Measurements from ENCODE around the gene ARHGEF10L.
"Not testable (repeated sequence)": the region's sequence is repeated elsewhere in the genome, so short reads cannot be mapped to it uniquely, and the experiment has no call there.

The ARHGEF10L gene

DNA sequence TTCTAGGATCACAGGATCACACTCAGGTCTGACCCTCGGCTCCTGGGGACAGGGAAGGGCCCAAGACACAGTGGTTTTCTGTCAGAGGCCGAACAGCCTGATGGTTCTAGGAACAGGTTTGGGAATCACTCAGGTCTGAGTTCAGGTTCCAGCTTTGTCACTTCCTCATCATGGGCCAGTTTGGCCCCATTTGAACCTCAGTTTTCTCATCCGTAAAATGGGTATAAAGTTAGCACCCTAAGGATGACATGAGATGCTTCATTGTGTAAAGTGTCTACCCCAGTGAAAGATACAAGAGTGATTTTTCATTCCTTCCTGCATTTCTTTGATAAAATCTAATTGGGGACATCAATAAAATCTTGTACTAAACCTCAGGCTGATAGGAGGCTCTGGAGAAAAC is 204.4 kb downstream of the ARHGEF10L start:
- Histone ChIP-seq H2AFZ (ENCODE audit: low read depth, low read length) (no peak overlapping the region), H3K79me2 (ENCODE audit: insufficient read depth, low read length) (no peaks in the 10 kb centered on the region), H3K36me3 (ENCODE audit: insufficient read depth, low read length) (no peaks in the 10 kb centered on the region), H3K4me3 (ENCODE audit: low read depth in 1 of 2, low read length in 2 of 2) (no peak overlapping the region), H3K4me1 (ENCODE audit: insufficient read depth, low read length) (no peaks in the 10 kb centered on the region), H3K9ac (ENCODE audit: low read depth, low read length) (no peak overlapping the region), H3K27me3 (ENCODE audit: insufficient read depth, low read length, poor library complexity) (peaks cover 10% of the 10 kb centered on the region), H3K27ac (ENCODE audit: low read length) (no peak overlapping the region), H3K4me2 (ENCODE audit: insufficient read depth, low read length) (no peak overlapping the region), H3K9me3 (ENCODE audit: insufficient read depth, low read length, severe bottlenecking) (no peaks in the 10 kb centered on the region), H4K20me1 (ENCODE audit: insufficient read depth, low read length) (no peaks in the 10 kb centered on the region)
- no peak for DNase-seq
- TF ChIP-seq, protein P1, sequence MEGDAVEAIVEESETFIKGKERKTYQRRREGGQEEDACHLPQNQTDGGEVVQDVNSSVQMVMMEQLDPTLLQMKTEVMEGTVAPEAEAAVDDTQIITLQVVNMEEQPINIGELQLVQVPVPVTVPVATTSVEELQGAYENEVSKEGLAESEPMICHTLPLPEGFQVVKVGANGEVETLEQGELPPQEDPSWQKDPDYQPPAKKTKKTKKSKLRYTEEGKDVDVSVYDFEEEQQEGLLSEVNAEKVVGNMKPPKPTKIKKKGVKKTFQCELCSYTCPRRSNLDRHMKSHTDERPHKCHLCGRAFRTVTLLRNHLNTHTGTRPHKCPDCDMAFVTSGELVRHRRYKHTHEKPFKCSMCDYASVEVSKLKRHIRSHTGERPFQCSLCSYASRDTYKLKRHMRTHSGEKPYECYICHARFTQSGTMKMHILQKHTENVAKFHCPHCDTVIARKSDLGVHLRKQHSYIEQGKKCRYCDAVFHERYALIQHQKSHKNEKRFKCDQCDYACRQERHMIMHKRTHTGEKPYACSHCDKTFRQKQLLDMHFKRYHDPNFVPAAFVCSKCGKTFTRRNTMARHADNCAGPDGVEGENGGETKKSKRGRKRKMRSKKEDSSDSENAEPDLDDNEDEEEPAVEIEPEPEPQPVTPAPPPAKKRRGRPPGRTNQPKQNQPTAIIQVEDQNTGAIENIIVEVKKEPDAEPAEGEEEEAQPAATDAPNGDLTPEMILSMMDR (IDR thresholded peaks at IDR 0.05; ENCODE audit: borderline replicate concordance, extremely low read depth, low read length, poor library complexity, severe bottlenecking): no peak
- TF ChIP-seq EZH2 (IDR thresholded peaks at IDR 0.05; ENCODE audit: borderline replicate concordance, low read depth, low read length, severe bottlenecking): no peak
- no peak for ATAC-seq (ENCODE audit: insufficient read depth, low read depth)

DNA sequence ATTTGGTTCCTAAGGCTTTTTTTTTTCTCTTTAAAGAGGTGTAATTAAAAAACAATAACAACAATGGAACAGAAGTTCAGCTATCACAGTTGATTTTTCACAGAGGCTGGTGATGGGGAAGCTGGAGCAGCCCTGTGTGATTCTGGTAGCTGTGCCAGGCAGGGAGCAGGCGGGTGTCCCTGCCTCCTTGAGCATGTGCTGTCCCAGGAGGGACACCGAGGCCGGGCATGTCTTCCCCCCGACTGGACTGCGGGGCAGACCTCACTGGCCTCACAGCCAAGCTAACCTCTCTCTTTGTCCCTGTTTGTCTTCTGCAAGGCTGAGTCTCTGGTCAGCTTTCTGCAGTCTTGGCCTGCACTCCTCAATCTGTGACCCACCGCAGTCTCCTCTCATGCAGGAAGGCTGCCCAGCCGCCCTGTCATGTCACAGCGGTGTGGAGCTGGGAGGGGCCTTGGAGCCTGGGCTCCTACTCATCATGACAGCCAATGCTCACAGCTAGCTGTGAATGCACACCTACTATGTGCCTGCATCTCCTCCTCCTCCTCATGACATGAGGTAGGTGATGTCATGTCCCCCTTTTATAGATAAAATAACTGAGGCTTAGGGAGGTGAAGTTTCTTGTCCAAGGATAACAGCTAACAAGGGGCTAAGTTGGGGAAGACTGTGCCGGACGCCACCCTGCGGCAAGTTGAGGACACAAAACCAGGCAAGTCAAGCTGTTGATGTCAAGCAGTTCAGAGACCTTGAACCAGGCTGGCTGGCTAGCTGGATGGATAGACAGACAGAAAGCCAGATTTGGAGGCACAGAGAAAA is 205.4 kb downstream of the ARHGEF10L start:
- Histone ChIP-seq H3K79me2 (ENCODE audit: insufficient read depth, low read length) (no peaks in the 10 kb centered on the region), H3K9me3 (ENCODE audit: insufficient read depth, low read length, severe bottlenecking) (no peaks in the 10 kb centered on the region), H2AFZ (ENCODE audit: low read depth, low read length) (no peak overlapping the region), H3K27ac (ENCODE audit: low read length) (no peak overlapping the region), H3K4me2 (ENCODE audit: insufficient read depth, low read length) (no peak overlapping the region), H3K4me3 (ENCODE audit: low read depth in 1 of 2, low read length in 2 of 2) (no peak overlapping the region), H3K9ac (ENCODE audit: low read depth, low read length) (no peak overlapping the region), H3K36me3 (ENCODE audit: insufficient read depth, low read length) (no peaks in the 10 kb centered on the region), H3K27me3 (ENCODE audit: insufficient read depth, low read length, poor library complexity) (peaks cover 7% of the 10 kb centered on the region), H3K4me1 (ENCODE audit: insufficient read depth, low read length) (no peaks in the 10 kb centered on the region), H4K20me1 (ENCODE audit: insufficient read depth, low read length) (no peaks in the 10 kb centered on the region)
- TF ChIP-seq EZH2 (IDR thresholded peaks at IDR 0.05; ENCODE audit: borderline replicate concordance, low read depth, low read length, severe bottlenecking): no peak
- TF ChIP-seq, protein P1 (IDR thresholded peaks at IDR 0.05; ENCODE audit: borderline replicate concordance, extremely low read depth, low read length, poor library complexity, severe bottlenecking): no peak
- no peak for ATAC-seq (ENCODE audit: insufficient read depth, low read depth)
- DNase-seq: no peak

DNA sequence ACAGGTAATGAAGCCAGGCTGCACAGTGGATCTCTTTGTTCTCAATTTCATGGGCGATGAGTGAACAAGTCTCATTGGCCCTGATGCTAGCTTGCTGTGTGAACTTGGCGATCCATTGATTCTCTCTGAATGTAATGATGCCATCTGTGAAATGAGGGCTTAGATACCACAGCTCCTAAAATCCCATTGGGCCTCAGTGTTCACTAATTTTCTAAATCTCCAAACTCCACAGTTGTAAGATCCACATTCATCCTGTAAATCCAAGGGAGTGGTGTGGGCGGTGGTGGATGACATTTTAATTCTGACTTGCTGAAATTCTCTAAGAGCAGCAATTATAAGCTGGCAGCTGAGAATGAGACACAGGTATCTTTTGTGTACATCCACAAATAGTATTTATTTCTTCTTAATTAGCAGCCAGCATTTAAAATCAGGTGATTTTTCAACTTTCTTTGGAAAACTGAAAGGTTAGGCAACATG is 206.0 kb downstream of the ARHGEF10L start:
- DNase-seq (no peak), ATAC-seq (ENCODE audit: insufficient read depth, low read depth) (no peak)
- H3K4me1 ChIP-seq (ENCODE audit: insufficient read depth, low read length): no peaks in the 10 kb centered on the region
- H3K36me3 ChIP-seq (ENCODE audit: insufficient read depth, low read length): no peaks in the 10 kb centered on the region
- H3K27me3 ChIP-seq (ENCODE audit: insufficient read depth, low read length, poor library complexity): peaks cover 7% of the 10 kb centered on the region
- no peak overlapping the region for H3K4me2 ChIP-seq (ENCODE audit: insufficient read depth, low read length)
- TF ChIP-seq EZH2 (IDR thresholded peaks at IDR 0.05; ENCODE audit: borderline replicate concordance, low read depth, low read length, severe bottlenecking): no peak
- TF ChIP-seq, protein P1 (IDR thresholded peaks at IDR 0.05; ENCODE audit: borderline replicate concordance, extremely low read depth, low read length, poor library complexity, severe bottlenecking): no peak
- H3K9ac ChIP-seq (ENCODE audit: low read depth, low read length): no peak overlapping the region
- H3K9me3 ChIP-seq (ENCODE audit: insufficient read depth, low read length, severe bottlenecking): no peaks in the 10 kb centered on the region
- H3K4me3 ChIP-seq (ENCODE audit: low read depth in 1 of 2, low read length in 2 of 2): no peak overlapping the region
- H3K79me2 ChIP-seq (ENCODE audit: insufficient read depth, low read length): no peaks in the 10 kb centered on the region
- H3K27ac ChIP-seq (ENCODE audit: low read length): no peak overlapping the region
- no peak overlapping the region for H2AFZ ChIP-seq (ENCODE audit: low read depth, low read length)
- no peaks in the 10 kb centered on the region for H4K20me1 ChIP-seq (ENCODE audit: insufficient read depth, low read length)

DNA sequence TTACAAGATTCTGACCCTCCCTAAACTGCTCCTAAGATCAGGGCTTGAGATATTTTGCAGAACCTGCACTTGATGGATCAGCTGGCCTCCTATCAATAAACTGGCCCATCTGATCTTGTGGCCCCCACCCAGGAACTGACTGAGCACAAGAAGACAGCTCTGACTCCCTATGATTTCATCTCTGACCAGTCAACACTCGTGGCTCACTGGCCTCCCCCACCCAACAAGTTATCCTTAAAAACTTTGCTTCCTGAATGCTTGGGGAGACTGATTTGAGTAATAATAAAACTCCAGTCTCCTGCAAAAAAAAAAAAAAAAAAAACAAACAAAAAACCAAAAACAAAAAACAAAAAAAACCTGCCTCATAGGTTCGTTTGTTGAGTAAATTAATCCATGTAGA is 206.8 kb downstream of the ARHGEF10L start:
- H3K4me2 ChIP-seq (ENCODE audit: insufficient read depth, low read length); ATAC-seq (ENCODE audit: insufficient read depth, low read depth); H3K36me3 ChIP-seq (ENCODE audit: insufficient read depth, low read length); DNase-seq; H4K20me1 ChIP-seq (ENCODE audit: insufficient read depth, low read length); H3K4me1 ChIP-seq (ENCODE audit: insufficient read depth, low read length); H3K79me2 ChIP-seq (ENCODE audit: insufficient read depth, low read length); H3K9ac ChIP-seq (ENCODE audit: low read depth, low read length); H3K4me3 ChIP-seq (ENCODE audit: low read depth in 1 of 2, low read length in 2 of 2); H2AFZ ChIP-seq (ENCODE audit: low read depth, low read length); H3K27me3 ChIP-seq (ENCODE audit: insufficient read depth, low read length, poor library complexity); H3K9me3 ChIP-seq (ENCODE audit: insufficient read depth, low read length, severe bottlenecking); H3K27ac ChIP-seq (ENCODE audit: low read length): not testable (repeated sequence)
